CD14-positive monocyte (primary cell): ENCODE data around the gene CELF2. TPM values are rescaled to one million over a fixed set of nuclear protein-coding genes. Genes with fewer than 3 reads are reported as not detected.

Experiments used
- DNase-seq, 3 donors: peaks; one replicate each; pipeline ENCODE4 v3.0.0-alpha.2; 2011 to 2022
- H2AFZ ChIP-seq: 2 replicates; pipeline ENCODE4 v1.6.0; 2012; ENCODE audit warnings: mild to moderate bottlenecking, low read depth, low read length, inconsistent platforms; ENCODE audit not compliant: insufficient read depth, poor library complexity, severe bottlenecking
- H3K27ac ChIP-seq, 2 donors: 1 replicate in 1 of 2; 2 replicates in 1 of 2; pipeline ENCODE4 v1.5.1; 2012 to 2013; ENCODE audit warnings: low read length in 2 of 2, control low read depth in 1 of 2, inconsistent platforms in 1 of 2, low read depth in 1 of 2, mild to moderate bottlenecking in 1 of 2
- H3K27me3 ChIP-seq, 2 donors: one replicate each; pipeline versions ENCODE4 v1.6.0 to v1.6.1; 2011 to 2013; ENCODE audit warnings: low read length in 2 of 2; ENCODE audit not compliant: control insufficient read depth in 2 of 2, insufficient read depth in 2 of 2
- H3K36me3 ChIP-seq, 2 donors: replicated peaks in 1 of 2; 1 replicate in 1 of 2; 2 replicates in 1 of 2; pipeline versions ENCODE4 v1.5.1 to v1.6.1; 2012 to 2013; ENCODE audit warnings: low read length in 2 of 2, control low read depth in 1 of 2, inconsistent platforms in 1 of 2, mild to moderate bottlenecking in 1 of 2; ENCODE audit not compliant: insufficient read depth in 2 of 2, control insufficient read depth in 1 of 2
- H3K4me1 ChIP-seq, 2 donors: 1 replicate in 1 of 2; 2 replicates in 1 of 2; pipeline versions ENCODE4 v1.5.1 to v1.6.1; 2012 to 2013; ENCODE audit warnings: low read length in 2 of 2, control low read depth in 1 of 2, inconsistent platforms in 1 of 2, mild to moderate bottlenecking in 1 of 2, moderate library complexity in 1 of 2; ENCODE audit not compliant: insufficient read depth in 2 of 2, control insufficient read depth in 1 of 2
- H3K4me2 ChIP-seq: replicated peaks from 2 replicates; pipeline ENCODE3; 2012; ENCODE audit warnings: low read length, moderate library complexity, mild to moderate bottlenecking; ENCODE audit not compliant: poor library complexity, severe bottlenecking; ENCODE audit errors: extremely low read depth
- H3K4me3 ChIP-seq, 3 experiments: fragments of 200-600 bp in 1 of 3; sonication (generic) in 1 of 3; replicated peaks in 1 of 3; 1 replicate in 2 of 3; 2 replicates in 1 of 3; pipeline ENCODE4 v1.5.1; 2011 to 2013; ENCODE audit warnings: low read length in 3 of 3, mild to moderate bottlenecking in 3 of 3, control low read depth in 2 of 3, low read depth in 2 of 3, inconsistent platforms in 1 of 3, moderate library complexity in 1 of 3
- H3K79me2 ChIP-seq: 2 replicates; pipeline ENCODE4 v1.6.0; 2012; ENCODE audit warnings: mild to moderate bottlenecking, control low read depth, inconsistent platforms, low read length, moderate library complexity; ENCODE audit not compliant: insufficient read depth
- H3K9ac ChIP-seq: 2 replicates; pipeline ENCODE4 v1.6.0; 2017; ENCODE audit warnings: low read length, mild to moderate bottlenecking; ENCODE audit not compliant: insufficient read depth, poor library complexity, severe bottlenecking
- H3K9me3 ChIP-seq, 2 donors: replicated peaks in 1 of 2; 1 replicate in 1 of 2; 2 replicates in 1 of 2; pipeline versions ENCODE4 v1.5.1 to v1.6.1; 2012 to 2013; ENCODE audit warnings: low read length in 2 of 2, control low read depth in 1 of 2; ENCODE audit not compliant: control insufficient read depth in 1 of 2, insufficient read depth in 1 of 2
- H4K20me1 ChIP-seq: 2 replicates; pipeline ENCODE4 v1.6.0; 2012; ENCODE audit warnings: mild to moderate bottlenecking, low read length, control low read depth, moderate library complexity; ENCODE audit not compliant: insufficient read depth
- H3K27ac Mint-ChIP-seq, 7 donors: one replicate each; pipeline ENCODE4 v1.8.0; 2020; ENCODE audit warnings: mild to moderate bottlenecking in 7 of 7, mixed read lengths in 7 of 7, moderate library complexity in 6 of 7, inconsistent platforms in 2 of 7
- H3K27me3 Mint-ChIP-seq, 3 donors: one replicate each; pipeline ENCODE4 v1.8.0; 2021 to 2022; ENCODE audit warnings: low read depth in 3 of 3, mild to moderate bottlenecking in 3 of 3, mixed read lengths in 3 of 3, moderate library complexity in 3 of 3, inconsistent platforms in 1 of 3
- H3K36me3 Mint-ChIP-seq, 2 donors: one replicate each; pipeline ENCODE4 v1.8.0; 2020; ENCODE audit warnings: mixed read lengths in 2 of 2, inconsistent platforms in 1 of 2, mild to moderate bottlenecking in 1 of 2
- H3K4me1 Mint-ChIP-seq: one replicate; pipeline ENCODE4 v1.8.0; 2020; ENCODE audit warnings: mild to moderate bottlenecking, mixed read lengths
- H3K4me3 Mint-ChIP-seq, 2 donors: one replicate each; pipeline ENCODE4 v1.8.0; 2020; ENCODE audit warnings: mild to moderate bottlenecking in 2 of 2, mixed read lengths in 2 of 2, moderate library complexity in 1 of 2
- H3K9me3 Mint-ChIP-seq, 7 donors: one replicate each; pipeline ENCODE4 v1.8.0; 2020 to 2022; ENCODE audit warnings: mixed read lengths in 7 of 7, mild to moderate bottlenecking in 6 of 7, moderate library complexity in 6 of 7, inconsistent platforms in 2 of 7
- CTCF ChIP-seq: fragments of 200-600 bp; IDR thresholded peaks from one replicate; pipeline ENCODE4 v1.8.0; 2022; ENCODE audit warnings: antibody characterized with exemption, mild to moderate bottlenecking
- WGBS: methylation state at CpG from one replicate; pipeline ENCODE4 v1.1.5; 2013; ENCODE audit warnings: missing lambda C conversion rate; ENCODE audit not compliant: insufficient coverage; 5-methylcytosine and 5-hydroxymethylcytosine counted together
- intact Hi-C, 2 donors: fragments of 100-400 bp; cut with micrococcal nuclease; formaldehyde crosslinking; loops; one replicate each; pipeline versions ENCODE4 v1.15.0 to v1.15.1; 2023
- polyA plus RNA-seq, 3 donors: library from polyadenylated mRNA; depleted of rRNA in 1 of 3; unstranded in 2 of 3; stranded (reverse) in 1 of 3; fragments of 300-500 nt in 2 of 3; fragments of >200 nt in 1 of 3; fragmentation: Illumina TruSeq in 2 of 3; gene quantifications; 1 replicate in 2 of 3; 2 replicates in 1 of 3; pipeline ENCODE4 v1.2.3, GENCODE V29; 2012 to 2021

Gene CELF2
- polyA plus RNA-seq, 3 donors: 53.5 to 93.3 (median 80.5) TPM

GRCh38 chr10:11035301-11035991, 17.8 kb downstream of the CELF2 start:
- no peaks in the 10 kb centered on the region for H3K9me3 ChIP-seq
- no peaks in the 10 kb centered on the region for H3K4me1 ChIP-seq
- H3K27ac ChIP-seq: no peak overlapping the region
- no peak for TF ChIP-seq CTCF
- Mint-ChIP-seq H3K4me1 (peaks cover 5% of the 10 kb centered on the region), H3K27ac (no peak overlapping the region), H3K27me3 (peaks cover 2 to 4% (median 3%) of the 10 kb centered on the region in 3 donors), H3K36me3 (no peaks in the 10 kb centered on the region), H3K9me3 (no peaks in the 10 kb centered on the region), H3K4me3 (no peak overlapping the region)
- peaks cover 0 to 2% of the 10 kb centered on the region in 2 donors for H3K27me3 ChIP-seq
- no peak overlapping the region for H3K4me3 ChIP-seq
- H3K4me2 ChIP-seq: no peak overlapping the region
- H3K9ac ChIP-seq: no peak overlapping the region
- intact Hi-C loops: no loop called here
- WGBS: 0% methylated on average over 2 of the region's 4 CpGs
- DNase-seq: no peak
- no peak overlapping the region for H2AFZ ChIP-seq
- no peaks in the 10 kb centered on the region for H3K79me2 ChIP-seq
- no peaks in the 10 kb centered on the region for H3K36me3 ChIP-seq
- no peaks in the 10 kb centered on the region for H4K20me1 ChIP-seq

GRCh38 chr10:11036424-11037011, 18.8 kb downstream of the CELF2 start:
- H3K27me3 ChIP-seq: peaks cover 0 to 2% of the 10 kb centered on the region in 2 donors
- peaks cover 5% of the 10 kb centered on the region for H3K4me1 Mint-ChIP-seq
- intact Hi-C loops: no loop called here
- H3K9ac ChIP-seq: no peak overlapping the region
- H3K27ac ChIP-seq: no peak overlapping the region
- no peak overlapping the region for H3K4me3 Mint-ChIP-seq
- H2AFZ ChIP-seq: no peak overlapping the region
- no peaks in the 10 kb centered on the region for H3K36me3 Mint-ChIP-seq
- no peak for DNase-seq
- H3K4me2 ChIP-seq: no peak overlapping the region
- peak; percentile 26 for TF ChIP-seq CTCF
- H4K20me1 ChIP-seq: no peaks in the 10 kb centered on the region
- 77% methylated on average over 3 of the region's 5 CpGs for WGBS
- H3K79me2 ChIP-seq: no peaks in the 10 kb centered on the region
- no peaks in the 10 kb centered on the region for H3K9me3 Mint-ChIP-seq
- H3K27ac Mint-ChIP-seq: no peak overlapping the region
- H3K9me3 ChIP-seq: no peaks in the 10 kb centered on the region
- H3K27me3 Mint-ChIP-seq: peaks cover 2 to 3% (median 3%) of the 10 kb centered on the region in 3 donors
- no peaks in the 10 kb centered on the region for H3K4me1 ChIP-seq
- H3K36me3 ChIP-seq: no peaks in the 10 kb centered on the region
- no peak overlapping the region for H3K4me3 ChIP-seq
